ENCODE data around the gene SCN1A. TPM values are rescaled to one million over a fixed set of nuclear protein-coding genes. Genes with fewer than 3 reads are reported as not detected.
A peak's percentile ranks its signal among the peaks of the same experiment; 100 is the strongest.

SCN1A gene
- not detected for total RNA-seq

- Histone ChIP-seq H3K9me3 (no peaks in the 10 kb centered on the region), H3K36me3 (no peaks in the 10 kb centered on the region), H3K27me3 (replicated peaks; ENCODE audit: insufficient read depth) (no peaks in the 10 kb centered on the region), H3K27ac (no peak within 1 kb of the TSS), H3K4me3 (no peak within 1 kb of the TSS), H3K4me1 (ENCODE audit: control insufficient read depth in 1 of 2, low read depth in 2 of 2) (no peaks in the 10 kb centered on the region)
- TF ChIP-seq CTCF (IDR thresholded peaks at IDR 0.05), result peak; percentile 46
- DNase-seq (ENCODE audit: low spot score) (no peak), ATAC-seq (ENCODE audit: insufficient number of reproducible peaks, low FRiP score, low read depth) (no peak)
Measured at GRCh38 chr2:166127217-166128155, at the start of gene SCN1A. TSS of gene SCN1A (minus strand) at chr2:166128020. CDS start at chr2:166073621, 54,399 bp downstream.

- no peaks in the 10 kb centered on the region for H3K27me3 ChIP-seq (replicated peaks; ENCODE audit: insufficient read depth)
- no peaks in the 10 kb centered on the region for H3K9me3 ChIP-seq
- no peak overlapping the region for H3K4me3 ChIP-seq
- no peak overlapping the region for H3K27ac ChIP-seq
- TF ChIP-seq CTCF (IDR thresholded peaks at IDR 0.05), result no peak
- no peak for DNase-seq (ENCODE audit: low spot score)
- no peaks in the 10 kb centered on the region for H3K36me3 ChIP-seq
- no peak for ATAC-seq (ENCODE audit: insufficient number of reproducible peaks, low FRiP score, low read depth)
- no peaks in the 10 kb centered on the region for H3K4me1 ChIP-seq (ENCODE audit: control insufficient read depth in 1 of 2, low read depth in 2 of 2)
Measured at GRCh38 chr2:166173263-166173662, 45.4 kb upstream of the SCN1A start.

DNA sequence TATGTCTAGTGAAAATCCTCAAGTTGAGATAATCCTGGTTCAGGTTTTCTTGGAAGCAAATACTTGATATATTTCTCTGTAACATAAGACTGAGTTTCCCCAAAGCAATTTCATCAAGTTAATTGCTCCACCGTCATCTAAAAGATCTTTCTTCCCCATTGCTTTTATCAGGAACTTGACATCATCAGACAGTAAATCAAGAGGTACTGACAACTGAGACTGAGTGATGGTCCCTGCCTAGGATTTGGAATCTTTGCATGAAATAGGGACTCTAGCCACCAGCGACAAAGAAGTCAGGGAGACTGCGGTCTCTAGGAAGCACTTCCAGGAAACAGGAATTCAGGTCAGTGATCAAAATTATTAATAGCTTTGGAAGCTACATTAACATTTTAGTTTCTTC, 43.4 kb upstream of the SCN1A start:
- no peaks in the 10 kb centered on the region for H3K36me3 ChIP-seq
- H3K27ac ChIP-seq, result no peak overlapping the region
- no peaks in the 10 kb centered on the region for H3K4me1 ChIP-seq (ENCODE audit: control insufficient read depth in 1 of 2, low read depth in 2 of 2)
- ATAC-seq (ENCODE audit: insufficient number of reproducible peaks, low FRiP score, low read depth) (no peak), DNase-seq (ENCODE audit: low spot score) (no peak)
- no peaks in the 10 kb centered on the region for H3K27me3 ChIP-seq (replicated peaks; ENCODE audit: insufficient read depth)
- TF ChIP-seq CTCF (IDR thresholded peaks at IDR 0.05), result no peak
- H3K4me3 ChIP-seq, result no peak overlapping the region
- no peaks in the 10 kb centered on the region for H3K9me3 ChIP-seq

DNA sequence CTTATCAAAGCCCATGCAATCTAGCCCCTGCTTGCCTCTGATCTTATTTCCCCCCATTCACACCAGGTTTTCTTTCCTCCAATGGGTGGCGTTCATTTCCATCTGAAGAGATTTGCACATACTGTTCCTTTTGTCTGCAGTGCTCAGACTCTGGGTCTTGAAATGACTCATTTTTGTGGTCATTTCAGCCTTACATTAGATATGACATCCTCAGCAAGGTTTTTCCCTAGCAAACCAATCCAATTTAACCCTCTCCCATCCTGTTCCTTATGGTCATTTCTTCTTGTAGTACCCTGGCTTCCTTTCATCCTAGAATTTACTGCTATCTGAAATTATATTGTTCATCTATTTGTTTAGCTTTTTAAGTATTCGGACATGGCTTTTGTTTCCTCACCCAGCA, 42.5 kb upstream of the SCN1A start:
- TF ChIP-seq CTCF (IDR thresholded peaks at IDR 0.05), result no peak
- Histone ChIP-seq H3K36me3 (no peaks in the 10 kb centered on the region), H3K4me3 (no peak overlapping the region), H3K9me3 (no peaks in the 10 kb centered on the region), H3K27me3 (replicated peaks; ENCODE audit: insufficient read depth) (no peaks in the 10 kb centered on the region), H3K4me1 (ENCODE audit: control insufficient read depth in 1 of 2, low read depth in 2 of 2) (no peaks in the 10 kb centered on the region), H3K27ac (no peak overlapping the region)
- ATAC-seq (ENCODE audit: insufficient number of reproducible peaks, low FRiP score, low read depth) (no peak), DNase-seq (ENCODE audit: low spot score) (no peak)

- Histone ChIP-seq H3K27ac (no peak overlapping the region), H3K4me3 (no peak overlapping the region), H3K27me3 (replicated peaks; ENCODE audit: insufficient read depth) (no peaks in the 10 kb centered on the region), H3K4me1 (ENCODE audit: control insufficient read depth in 1 of 2, low read depth in 2 of 2) (no peaks in the 10 kb centered on the region), H3K9me3 (no peaks in the 10 kb centered on the region), H3K36me3 (no peaks in the 10 kb centered on the region)
- DNase-seq (ENCODE audit: low spot score), result no peak
- no peak for TF ChIP-seq CTCF (IDR thresholded peaks at IDR 0.05)
- no peak for ATAC-seq (ENCODE audit: insufficient number of reproducible peaks, low FRiP score, low read depth)
Measured at GRCh38 chr2:166167449-166167848, 39.6 kb upstream of the SCN1A start.

Data from thoracic aorta (tissue), 2 donors.